CD14-positive monocyte (primary cell): Measurements from ENCODE around the gene TMEM181. TPM values are rescaled to one million over a fixed set of nuclear protein-coding genes. Genes with fewer than 3 reads are reported as not detected.

Experiments used
- DNase-seq, 3 donors: peaks; one replicate each; pipeline ENCODE4 v3.0.0-alpha.2; 2011 to 2022
- H2AFZ ChIP-seq: 2 replicates; pipeline ENCODE4 v1.6.0; 2012; ENCODE audit warnings: mild to moderate bottlenecking, low read depth, low read length, inconsistent platforms; ENCODE audit not compliant: insufficient read depth, poor library complexity, severe bottlenecking
- H3K27ac ChIP-seq, 2 donors: 1 replicate in 1 of 2; 2 replicates in 1 of 2; pipeline ENCODE4 v1.5.1; 2012 to 2013; ENCODE audit warnings: low read length in 2 of 2, control low read depth in 1 of 2, inconsistent platforms in 1 of 2, low read depth in 1 of 2, mild to moderate bottlenecking in 1 of 2
- H3K27me3 ChIP-seq, 2 donors: one replicate each; pipeline versions ENCODE4 v1.6.0 to v1.6.1; 2011 to 2013; ENCODE audit warnings: low read length in 2 of 2; ENCODE audit not compliant: control insufficient read depth in 2 of 2, insufficient read depth in 2 of 2
- H3K36me3 ChIP-seq, 2 donors: replicated peaks in 1 of 2; 1 replicate in 1 of 2; 2 replicates in 1 of 2; pipeline versions ENCODE4 v1.5.1 to v1.6.1; 2012 to 2013; ENCODE audit warnings: low read length in 2 of 2, control low read depth in 1 of 2, inconsistent platforms in 1 of 2, mild to moderate bottlenecking in 1 of 2; ENCODE audit not compliant: insufficient read depth in 2 of 2, control insufficient read depth in 1 of 2
- H3K4me1 ChIP-seq, 2 donors: 1 replicate in 1 of 2; 2 replicates in 1 of 2; pipeline versions ENCODE4 v1.5.1 to v1.6.1; 2012 to 2013; ENCODE audit warnings: low read length in 2 of 2, control low read depth in 1 of 2, inconsistent platforms in 1 of 2, mild to moderate bottlenecking in 1 of 2, moderate library complexity in 1 of 2; ENCODE audit not compliant: insufficient read depth in 2 of 2, control insufficient read depth in 1 of 2
- H3K4me2 ChIP-seq: replicated peaks from 2 replicates; pipeline ENCODE3; 2012; ENCODE audit warnings: low read length, moderate library complexity, mild to moderate bottlenecking; ENCODE audit not compliant: poor library complexity, severe bottlenecking; ENCODE audit errors: extremely low read depth
- H3K4me3 ChIP-seq, 3 experiments: fragments of 200-600 bp in 1 of 3; sonication (generic) in 1 of 3; replicated peaks in 1 of 3; 1 replicate in 2 of 3; 2 replicates in 1 of 3; pipeline ENCODE4 v1.5.1; 2011 to 2013; ENCODE audit warnings: low read length in 3 of 3, mild to moderate bottlenecking in 3 of 3, control low read depth in 2 of 3, low read depth in 2 of 3, inconsistent platforms in 1 of 3, moderate library complexity in 1 of 3
- H3K79me2 ChIP-seq: 2 replicates; pipeline ENCODE4 v1.6.0; 2012; ENCODE audit warnings: mild to moderate bottlenecking, control low read depth, inconsistent platforms, low read length, moderate library complexity; ENCODE audit not compliant: insufficient read depth
- H3K9ac ChIP-seq: 2 replicates; pipeline ENCODE4 v1.6.0; 2017; ENCODE audit warnings: low read length, mild to moderate bottlenecking; ENCODE audit not compliant: insufficient read depth, poor library complexity, severe bottlenecking
- H3K9me3 ChIP-seq, 2 donors: replicated peaks in 1 of 2; 1 replicate in 1 of 2; 2 replicates in 1 of 2; pipeline versions ENCODE4 v1.5.1 to v1.6.1; 2012 to 2013; ENCODE audit warnings: low read length in 2 of 2, control low read depth in 1 of 2; ENCODE audit not compliant: control insufficient read depth in 1 of 2, insufficient read depth in 1 of 2
- H4K20me1 ChIP-seq: 2 replicates; pipeline ENCODE4 v1.6.0; 2012; ENCODE audit warnings: mild to moderate bottlenecking, low read length, control low read depth, moderate library complexity; ENCODE audit not compliant: insufficient read depth
- H3K27ac Mint-ChIP-seq, 7 donors: one replicate each; pipeline ENCODE4 v1.8.0; 2020; ENCODE audit warnings: mild to moderate bottlenecking in 7 of 7, mixed read lengths in 7 of 7, moderate library complexity in 6 of 7, inconsistent platforms in 2 of 7
- H3K27me3 Mint-ChIP-seq, 3 donors: one replicate each; pipeline ENCODE4 v1.8.0; 2021 to 2022; ENCODE audit warnings: low read depth in 3 of 3, mild to moderate bottlenecking in 3 of 3, mixed read lengths in 3 of 3, moderate library complexity in 3 of 3, inconsistent platforms in 1 of 3
- H3K36me3 Mint-ChIP-seq, 2 donors: one replicate each; pipeline ENCODE4 v1.8.0; 2020; ENCODE audit warnings: mixed read lengths in 2 of 2, inconsistent platforms in 1 of 2, mild to moderate bottlenecking in 1 of 2
- H3K4me1 Mint-ChIP-seq: one replicate; pipeline ENCODE4 v1.8.0; 2020; ENCODE audit warnings: mild to moderate bottlenecking, mixed read lengths
- H3K4me3 Mint-ChIP-seq, 2 donors: one replicate each; pipeline ENCODE4 v1.8.0; 2020; ENCODE audit warnings: mild to moderate bottlenecking in 2 of 2, mixed read lengths in 2 of 2, moderate library complexity in 1 of 2
- H3K9me3 Mint-ChIP-seq, 7 donors: one replicate each; pipeline ENCODE4 v1.8.0; 2020 to 2022; ENCODE audit warnings: mixed read lengths in 7 of 7, mild to moderate bottlenecking in 6 of 7, moderate library complexity in 6 of 7, inconsistent platforms in 2 of 7
- WGBS: methylation state at CpG from one replicate; pipeline ENCODE4 v1.1.5; 2013; ENCODE audit warnings: missing lambda C conversion rate; ENCODE audit not compliant: insufficient coverage; 5-methylcytosine and 5-hydroxymethylcytosine counted together
- intact Hi-C, 2 donors: fragments of 100-400 bp; cut with micrococcal nuclease; formaldehyde crosslinking; loops; one replicate each; pipeline versions ENCODE4 v1.15.0 to v1.15.1; 2023
- polyA plus RNA-seq, 3 donors: library from polyadenylated mRNA; depleted of rRNA in 1 of 3; unstranded in 2 of 3; stranded (reverse) in 1 of 3; fragments of 300-500 nt in 2 of 3; fragments of >200 nt in 1 of 3; fragmentation: Illumina TruSeq in 2 of 3; gene quantifications; 1 replicate in 2 of 3; 2 replicates in 1 of 3; pipeline ENCODE4 v1.2.3, GENCODE V29; 2012 to 2021
- TF ChIP-seq, protein P1 (sequence below): fragments of 200-600 bp; IDR thresholded peaks from one replicate; pipeline ENCODE4 v1.8.0; 2022; ENCODE audit warnings: antibody characterized with exemption, mild to moderate bottlenecking

The TMEM181 gene
- polyA plus RNA-seq, 3 donors = 2.4 to 6.8 (median 2.6) TPM

- Histone ChIP-seq H3K79me2 (no peaks in the 10 kb centered on the region), H3K27me3 (peaks cover 16 to 49% of the 10 kb centered on the region in 2 donors), H2AFZ (no peak overlapping the region), H4K20me1 (no peaks in the 10 kb centered on the region), H3K9me3 (no peaks in the 10 kb centered on the region), H3K27ac (no peak overlapping the region), H3K36me3 (no peaks in the 10 kb centered on the region), H3K9ac (no peak overlapping the region), H3K4me2 (no peak overlapping the region), H3K4me3 (no peak overlapping the region), H3K4me1 (peaks cover 0 to 3% of the 10 kb centered on the region in 2 donors)
- Mint-ChIP-seq H3K36me3 (peaks cover 3 to 4% of the 10 kb centered on the region in 2 donors), H3K4me3 (peak overlapping the region in 1 of 2 donors; percentile 64), H3K9me3 (no peaks in the 10 kb centered on the region), H3K4me1 (peaks cover 12% of the 10 kb centered on the region), H3K27ac (no peak overlapping the region), H3K27me3 (peaks cover 37 to 52% (median 42%) of the 10 kb centered on the region in 3 donors)
- DNase-seq = no peak
- TF ChIP-seq, protein P1, sequence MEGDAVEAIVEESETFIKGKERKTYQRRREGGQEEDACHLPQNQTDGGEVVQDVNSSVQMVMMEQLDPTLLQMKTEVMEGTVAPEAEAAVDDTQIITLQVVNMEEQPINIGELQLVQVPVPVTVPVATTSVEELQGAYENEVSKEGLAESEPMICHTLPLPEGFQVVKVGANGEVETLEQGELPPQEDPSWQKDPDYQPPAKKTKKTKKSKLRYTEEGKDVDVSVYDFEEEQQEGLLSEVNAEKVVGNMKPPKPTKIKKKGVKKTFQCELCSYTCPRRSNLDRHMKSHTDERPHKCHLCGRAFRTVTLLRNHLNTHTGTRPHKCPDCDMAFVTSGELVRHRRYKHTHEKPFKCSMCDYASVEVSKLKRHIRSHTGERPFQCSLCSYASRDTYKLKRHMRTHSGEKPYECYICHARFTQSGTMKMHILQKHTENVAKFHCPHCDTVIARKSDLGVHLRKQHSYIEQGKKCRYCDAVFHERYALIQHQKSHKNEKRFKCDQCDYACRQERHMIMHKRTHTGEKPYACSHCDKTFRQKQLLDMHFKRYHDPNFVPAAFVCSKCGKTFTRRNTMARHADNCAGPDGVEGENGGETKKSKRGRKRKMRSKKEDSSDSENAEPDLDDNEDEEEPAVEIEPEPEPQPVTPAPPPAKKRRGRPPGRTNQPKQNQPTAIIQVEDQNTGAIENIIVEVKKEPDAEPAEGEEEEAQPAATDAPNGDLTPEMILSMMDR = no peak
- intact Hi-C loops = no loop called here
- WGBS = 8% methylated on average over 31 of the region's 33 CpGs
Observed at GRCh38 chr6:158516098-158516497, 43.8 kb upstream of the TMEM181 start.

- H3K9me3 Mint-ChIP-seq = no peaks in the 10 kb centered on the region
- DNase-seq = no peak
- Histone ChIP-seq H3K36me3 (no peaks in the 10 kb centered on the region), H3K27ac (no peak overlapping the region), H3K79me2 (no peaks in the 10 kb centered on the region), H3K4me1 (peaks cover 0 to 3% of the 10 kb centered on the region in 2 donors), H3K9ac (no peak overlapping the region), H3K27me3 (peaks cover 16 to 49% of the 10 kb centered on the region in 2 donors), H3K4me3 (no peak overlapping the region), H2AFZ (no peak overlapping the region), H3K9me3 (no peaks in the 10 kb centered on the region), H4K20me1 (no peaks in the 10 kb centered on the region), H3K4me2 (no peak overlapping the region)
- 87% methylated on average over 8 of the region's 8 CpGs for WGBS
- peaks cover 12% of the 10 kb centered on the region for H3K4me1 Mint-ChIP-seq
- peaks cover 37 to 53% (median 42%) of the 10 kb centered on the region in 3 donors for H3K27me3 Mint-ChIP-seq
- TF ChIP-seq, protein P1 = no peak
- peaks cover 0 to 4% of the 10 kb centered on the region in 2 donors for H3K36me3 Mint-ChIP-seq
- H3K27ac Mint-ChIP-seq = no peak overlapping the region
- peak overlapping the region in 1 of 2 donors; percentile 64 for H3K4me3 Mint-ChIP-seq
- intact Hi-C loops = no loop called here
Observed at GRCh38 chr6:158517038-158517437, 42.9 kb upstream of the TMEM181 start.
